DND-41 (cell line): ENCODE results near the gene NPR1.

Experiments used
- ATAC-seq: fragments of 200-7000 bp; cut with Tn5 transposase; 3 replicates; pipeline ENCODE4 v1.9.1; 2021; ENCODE audit warnings: low read depth; ENCODE audit not compliant: insufficient read depth
- DNase-seq: peaks from one replicate; pipeline ENCODE4 v3.0.0-alpha.2; 2020
- H2AFZ ChIP-seq: 2 replicates; pipeline ENCODE4 v1.6.0; 2012; ENCODE audit warnings: low read depth, low read length
- H3K27ac ChIP-seq: 2 replicates; pipeline ENCODE4 v1.5.1; 2012; ENCODE audit warnings: low read length, inconsistent platforms
- H3K27me3 ChIP-seq: fragments of 200-600 bp; sonication (generic); 2 replicates; pipeline ENCODE4 v1.6.0; 2012; ENCODE audit warnings: low read length, mild to moderate bottlenecking, inconsistent platforms; ENCODE audit not compliant: insufficient read depth, poor library complexity
- H3K36me3 ChIP-seq: 2 replicates; pipeline ENCODE4 v1.5.1; 2012; ENCODE audit warnings: low read length, inconsistent platforms; ENCODE audit not compliant: insufficient read depth
- H3K4me1 ChIP-seq: 2 replicates; pipeline ENCODE4 v1.5.1; 2012; ENCODE audit warnings: mild to moderate bottlenecking, low read length; ENCODE audit not compliant: insufficient read depth
- H3K4me2 ChIP-seq: 2 replicates; pipeline ENCODE4 v1.6.0; 2012; ENCODE audit warnings: mild to moderate bottlenecking, moderate library complexity, low read length, inconsistent platforms; ENCODE audit not compliant: insufficient read depth
- H3K4me3 ChIP-seq, 2 experiments: fragments of 200-600 bp in 1 of 2; shearing (Covaris generic) in 1 of 2; 2 replicates each; pipeline ENCODE4 v1.5.1; 2012 to 2016; ENCODE audit warnings: inconsistent platforms in 2 of 2, low read length in 2 of 2, mild to moderate bottlenecking in 2 of 2, low read depth in 1 of 2, moderate library complexity in 1 of 2
- H3K79me2 ChIP-seq: 2 replicates; pipeline ENCODE4 v1.6.0; 2012; ENCODE audit warnings: low read length, inconsistent platforms; ENCODE audit not compliant: insufficient read depth
- H3K9ac ChIP-seq: 2 replicates; pipeline ENCODE4 v1.6.0; 2012; ENCODE audit warnings: low read depth, mild to moderate bottlenecking, inconsistent platforms, low read length, moderate library complexity
- H3K9me3 ChIP-seq: 2 replicates; pipeline ENCODE4 v1.5.1; 2012; ENCODE audit warnings: low read length, moderate library complexity, mild to moderate bottlenecking, inconsistent platforms; ENCODE audit not compliant: insufficient read depth, severe bottlenecking
- H4K20me1 ChIP-seq: 2 replicates; pipeline ENCODE4 v1.6.0; 2012; ENCODE audit warnings: low read length; ENCODE audit not compliant: insufficient read depth
- CTCF ChIP-seq: IDR thresholded peaks from 2 replicates; pipeline ENCODE4 v1.5.1; 2012; ENCODE audit warnings: borderline replicate concordance, low read length, moderate library complexity, mild to moderate bottlenecking; ENCODE audit not compliant: poor library complexity, severe bottlenecking; ENCODE audit errors: extremely low read depth
- EZH2 ChIP-seq: IDR thresholded peaks from 3 replicates; pipeline ENCODE4 v1.6.1; 2012; ENCODE audit warnings: borderline replicate concordance, low read depth, mild to moderate bottlenecking, moderate library complexity, low read length, inconsistent platforms; ENCODE audit not compliant: severe bottlenecking

NPR1 gene

DNA sequence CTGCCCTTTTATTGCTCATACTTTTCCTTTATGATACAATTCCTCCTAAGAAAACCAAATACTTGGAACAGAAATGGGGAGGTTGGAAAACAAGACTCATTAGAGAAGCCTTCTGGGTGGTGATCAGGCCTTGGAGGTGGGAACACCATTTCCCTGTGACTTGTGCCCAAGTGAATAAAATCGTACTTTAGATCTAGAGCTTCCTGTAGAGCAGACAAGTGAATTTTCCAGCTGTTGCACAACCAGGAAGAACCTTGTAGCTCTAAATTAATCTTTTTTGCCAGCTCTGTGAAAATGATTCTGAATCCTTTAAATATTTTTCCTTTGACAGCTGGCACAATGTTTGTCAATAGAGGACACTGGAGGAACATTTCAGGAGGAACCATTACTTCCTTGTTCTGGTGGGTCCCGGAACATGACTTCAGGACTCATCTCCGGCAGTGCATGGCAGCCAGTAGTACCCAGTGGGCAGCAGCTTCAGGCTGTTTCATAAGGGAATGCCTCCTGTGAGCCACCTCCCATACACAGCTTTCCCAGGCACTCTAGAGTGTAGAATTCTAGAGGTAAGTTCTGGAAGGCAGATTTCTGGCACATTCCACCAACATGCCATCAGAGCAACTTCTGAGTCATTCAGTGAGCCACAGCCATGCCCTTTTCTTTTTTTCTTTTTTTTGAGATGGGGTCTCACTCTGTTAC, 25.5 kb upstream of the NPR1 start:
- Histone ChIP-seq H2AFZ (no peak overlapping the region), H4K20me1 (no peaks in the 10 kb centered on the region), H3K36me3 (no peaks in the 10 kb centered on the region), H3K4me3 (no peak overlapping the region), H3K79me2 (no peaks in the 10 kb centered on the region), H3K4me1 (peaks cover 3% of the 10 kb centered on the region), H3K4me2 (no peak overlapping the region), H3K27me3 (no peaks in the 10 kb centered on the region), H3K27ac (no peak overlapping the region), H3K9ac (no peak overlapping the region), H3K9me3 (no peaks in the 10 kb centered on the region)
- DNase-seq: no peak
- TF ChIP-seq EZH2: no peak
- TF ChIP-seq CTCF: no peak
- no peak for ATAC-seq

- DNase-seq: no peak
- H2AFZ ChIP-seq: no peak overlapping the region
- no peaks in the 10 kb centered on the region for H4K20me1 ChIP-seq
- H3K27me3 ChIP-seq: no peaks in the 10 kb centered on the region
- peaks cover 4% of the 10 kb centered on the region; the same call in 1 of the 2 replicates for H3K36me3 ChIP-seq
- no peak overlapping the region for H3K27ac ChIP-seq
- no peak overlapping the region for H3K9ac ChIP-seq
- no peak for ATAC-seq
- H3K4me2 ChIP-seq: no peak overlapping the region
- H3K4me1 ChIP-seq: peaks cover 24% of the 10 kb centered on the region
- peaks cover 17% of the 10 kb centered on the region for H3K79me2 ChIP-seq
- no peak overlapping the region for H3K4me3 ChIP-seq
- H3K9me3 ChIP-seq: no peaks in the 10 kb centered on the region
- TF ChIP-seq EZH2 (no peak), CTCF (no peak)
Measured at GRCh38 chr1:153655333-153655732, 23.2 kb upstream of the NPR1 start.

- Histone ChIP-seq H3K79me2 (peaks cover 17% of the 10 kb centered on the region), H3K27me3 (no peaks in the 10 kb centered on the region), H3K4me3 (peak within 1 kb of the TSS; percentile 67 to 85), H3K4me2 (peak within 1 kb of the TSS; percentile 70), H4K20me1 (peaks cover 5% of the 10 kb centered on the region; the same call in 1 of the 2 replicates), H3K27ac (peak within 1 kb of the TSS; percentile 90), H3K36me3 (peaks cover 35% of the 10 kb centered on the region), H3K9me3 (no peaks in the 10 kb centered on the region), H3K4me1 (peaks cover 28% of the 10 kb centered on the region), H3K9ac (peak within 1 kb of the TSS; percentile 79), H2AFZ (peak within 1 kb of the TSS; percentile 93)
- ATAC-seq (peak; percentile 96), DNase-seq (peak; percentile 93)
- TF ChIP-seq CTCF (peak; percentile 32), EZH2 (no peak)
Measured at GRCh38 chr1:153658400-153659174, 19.9 kb upstream of the NPR1 start, which contains the start of gene SNAPIN. SNAPIN (plus strand) TSS chr1:153658703; CDS start chr1:153658744, 41 bp downstream.
